ENCODE results near the gene RALGAPA2. TPM values are rescaled to one million over a fixed set of nuclear protein-coding genes. Genes with fewer than 3 reads are reported as not detected.

The RALGAPA2 gene
- total and polyA plus RNA-seq, 2 of the 13 experiments (the other 11 are each of a cell fraction or from before 2014, with no cell fraction given): 13.8 to 17.7 TPM

DNA sequence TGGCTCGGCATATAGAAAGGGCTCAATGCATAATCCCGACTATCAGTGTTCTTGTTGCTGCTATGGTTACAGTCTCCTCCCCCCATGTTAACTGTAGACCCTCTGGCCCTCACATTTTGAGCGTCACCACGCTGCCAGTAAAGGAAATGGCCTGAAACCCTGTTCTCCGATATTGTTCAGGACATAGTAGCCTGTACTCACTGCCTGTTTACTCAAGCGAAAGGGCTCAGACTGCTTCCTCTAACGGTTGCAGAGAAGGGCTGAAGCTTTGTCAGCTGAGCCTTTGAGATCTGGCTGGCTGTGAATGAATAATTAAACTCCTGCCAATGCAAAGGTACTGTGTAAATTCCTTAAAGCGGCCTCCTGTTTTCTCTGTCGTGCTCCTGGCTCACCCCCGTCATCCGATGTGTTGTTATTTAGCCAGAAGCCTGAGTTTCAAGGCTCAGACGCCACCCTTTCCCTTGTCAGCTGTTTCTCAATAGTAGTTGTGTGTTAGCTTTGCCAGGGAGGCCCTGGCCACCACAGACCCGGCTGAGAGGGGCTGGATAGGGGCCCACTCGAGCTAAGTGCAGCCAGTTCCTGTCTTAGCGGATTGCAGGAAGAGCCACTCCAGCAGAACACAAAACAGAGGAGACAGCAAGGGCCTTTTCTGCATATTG lies 31.2 kb upstream of the RALGAPA2 start (continued):
- no peak for TF ChIP-seq ZNF781 (CRISPR knock-in tag; IDR thresholded peaks at IDR 0.05; ENCODE audit: borderline replicate concordance, not compliant biosample characterization)
- TF ChIP-seq ZNF598 (CRISPR knock-in tag; IDR thresholded peaks at IDR 0.05; ENCODE audit: borderline replicate concordance): peak; percentile 83; the same call in 1 of the 2 replicates
- TF ChIP-seq, protein P1, sequence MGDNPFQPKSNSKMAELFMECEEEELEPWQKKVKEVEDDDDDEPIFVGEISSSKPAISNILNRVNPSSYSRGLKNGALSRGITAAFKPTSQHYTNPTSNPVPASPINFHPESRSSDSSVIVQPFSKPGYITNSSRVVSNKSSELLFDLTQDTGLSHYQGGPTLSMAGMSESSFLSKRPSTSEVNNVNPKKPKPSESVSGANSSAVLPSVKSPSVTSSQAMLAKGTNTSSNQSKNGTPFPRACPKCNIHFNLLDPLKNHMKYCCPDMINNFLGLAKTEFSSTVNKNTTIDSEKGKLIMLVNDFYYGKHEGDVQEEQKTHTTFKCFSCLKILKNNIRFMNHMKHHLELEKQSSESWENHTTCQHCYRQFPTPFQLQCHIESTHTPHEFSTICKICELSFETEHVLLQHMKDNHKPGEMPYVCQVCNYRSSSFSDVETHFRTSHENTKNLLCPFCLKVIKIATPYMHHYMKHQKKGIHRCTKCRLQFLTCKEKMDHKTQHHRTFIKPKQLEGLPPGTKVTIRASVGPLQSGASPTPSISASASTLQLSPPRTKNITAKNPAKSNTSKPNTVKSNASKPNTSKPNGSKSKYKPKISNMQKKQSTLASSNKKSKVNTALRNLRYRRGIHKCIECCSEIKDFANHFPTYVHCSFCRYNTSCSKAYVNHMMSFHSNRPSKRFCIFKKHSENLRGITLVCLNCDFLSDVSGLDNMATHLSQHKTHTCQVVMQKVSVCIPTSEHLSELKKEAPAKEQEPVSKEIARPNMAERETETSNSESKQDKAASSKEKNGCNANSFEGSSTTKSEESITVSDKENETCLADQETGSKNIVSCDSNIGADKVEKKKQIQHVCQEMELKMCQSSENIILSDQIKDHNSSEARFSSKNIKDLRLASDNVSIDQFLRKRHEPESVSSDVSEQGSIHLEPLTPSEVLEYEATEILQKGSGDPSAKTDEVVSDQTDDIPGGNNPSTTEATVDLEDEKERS (CRISPR knock-in tag; IDR thresholded peaks at IDR 0.05): no peak
- TF ChIP-seq ZNF30 (CRISPR knock-in tag; IDR thresholded peaks at IDR 0.05): no peak; the same call in 1 of the 2 replicates
- no peak; the same call in 1 of the 2 replicates for TF ChIP-seq CHCHD3 (CRISPR knock-in tag; IDR thresholded peaks at IDR 0.05)
- TF ChIP-seq ZNF7 (CRISPR knock-in tag; IDR thresholded peaks at IDR 0.05): no peak
- TF ChIP-seq, protein P2, sequence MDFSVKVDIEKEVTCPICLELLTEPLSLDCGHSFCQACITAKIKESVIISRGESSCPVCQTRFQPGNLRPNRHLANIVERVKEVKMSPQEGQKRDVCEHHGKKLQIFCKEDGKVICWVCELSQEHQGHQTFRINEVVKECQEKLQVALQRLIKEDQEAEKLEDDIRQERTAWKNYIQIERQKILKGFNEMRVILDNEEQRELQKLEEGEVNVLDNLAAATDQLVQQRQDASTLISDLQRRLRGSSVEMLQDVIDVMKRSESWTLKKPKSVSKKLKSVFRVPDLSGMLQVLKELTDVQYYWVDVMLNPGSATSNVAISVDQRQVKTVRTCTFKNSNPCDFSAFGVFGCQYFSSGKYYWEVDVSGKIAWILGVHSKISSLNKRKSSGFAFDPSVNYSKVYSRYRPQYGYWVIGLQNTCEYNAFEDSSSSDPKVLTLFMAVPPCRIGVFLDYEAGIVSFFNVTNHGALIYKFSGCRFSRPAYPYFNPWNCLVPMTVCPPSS (IDR thresholded peaks at IDR 0.05): no peak
- peak; percentile 27; the same call in 1 of the 2 replicates for TF ChIP-seq SP4 (CRISPR knock-in tag; IDR thresholded peaks at IDR 0.05)
- TF ChIP-seq, protein P3, sequence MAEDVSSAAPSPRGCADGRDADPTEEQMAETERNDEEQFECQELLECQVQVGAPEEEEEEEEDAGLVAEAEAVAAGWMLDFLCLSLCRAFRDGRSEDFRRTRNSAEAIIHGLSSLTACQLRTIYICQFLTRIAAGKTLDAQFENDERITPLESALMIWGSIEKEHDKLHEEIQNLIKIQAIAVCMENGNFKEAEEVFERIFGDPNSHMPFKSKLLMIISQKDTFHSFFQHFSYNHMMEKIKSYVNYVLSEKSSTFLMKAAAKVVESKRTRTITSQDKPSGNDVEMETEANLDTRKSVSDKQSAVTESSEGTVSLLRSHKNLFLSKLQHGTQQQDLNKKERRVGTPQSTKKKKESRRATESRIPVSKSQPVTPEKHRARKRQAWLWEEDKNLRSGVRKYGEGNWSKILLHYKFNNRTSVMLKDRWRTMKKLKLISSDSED (CRISPR knock-in tag; IDR thresholded peaks at IDR 0.05): no peak
- TF ChIP-seq SIN3B (IDR thresholded peaks at IDR 0.05; ENCODE audit: low read length): no peak
- TF ChIP-seq, protein P4, sequence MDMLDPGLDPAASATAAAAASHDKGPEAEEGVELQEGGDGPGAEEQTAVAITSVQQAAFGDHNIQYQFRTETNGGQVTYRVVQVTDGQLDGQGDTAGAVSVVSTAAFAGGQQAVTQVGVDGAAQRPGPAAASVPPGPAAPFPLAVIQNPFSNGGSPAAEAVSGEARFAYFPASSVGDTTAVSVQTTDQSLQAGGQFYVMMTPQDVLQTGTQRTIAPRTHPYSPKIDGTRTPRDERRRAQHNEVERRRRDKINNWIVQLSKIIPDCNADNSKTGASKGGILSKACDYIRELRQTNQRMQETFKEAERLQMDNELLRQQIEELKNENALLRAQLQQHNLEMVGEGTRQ (IDR thresholded peaks at IDR 0.05; ENCODE audit: low read depth, low read length): no peak
- TF ChIP-seq, protein P4 (CRISPR knock-in tag; IDR thresholded peaks at IDR 0.05; ENCODE audit: borderline replicate concordance): no peak
- peak; percentile 50; the same call in 1 of the 2 replicates for TF ChIP-seq SIN3A (IDR thresholded peaks at IDR 0.05; ENCODE audit: borderline replicate concordance, low read depth, low read length)
- peak; percentile 53; the same call in 1 of the 2 replicates for TF ChIP-seq ETV5 (CRISPR knock-in tag; IDR thresholded peaks at IDR 0.05; ENCODE audit: borderline replicate concordance)
- no peak for TF ChIP-seq FOSL2 (CRISPR knock-in tag; IDR thresholded peaks at IDR 0.05)
- no peak; the same call in 1 of the 2 replicates for TF ChIP-seq ATF7-NPFF (CRISPR knock-in tag; IDR thresholded peaks at IDR 0.05; ENCODE audit: low read depth)
- no peak for TF ChIP-seq TCF7L2 (IDR thresholded peaks at IDR 0.05; ENCODE audit: low read depth, low read length)

Data from HepG2 (cell line).